Thyroid gland (tissue), 4 donors: ENCODE measurements around the gene CTSD.

Experiments
- POLR2A ChIP-seq, 2 donors: fragments of 450-650 bp; IDR thresholded peaks; one replicate each; pipeline ENCODE4 v1.6.1; 2017; ENCODE audit warnings: antibody characterized with exemption in 2 of 2, mild to moderate bottlenecking in 2 of 2, moderate library complexity in 1 of 2
- TF ChIP-seq, protein P1 (sequence below), 6 experiments: fragments of 200-600 bp in 3 of 6; fragments of 450-650 bp in 3 of 6; sonication (generic) in 3 of 6; IDR thresholded peaks; one replicate each; pipeline ENCODE4 v1.5.1; 2016 to 2019; ENCODE audit warnings: antibody characterized with exemption in 6 of 6, mild to moderate bottlenecking in 2 of 6, inconsistent platforms in 1 of 6, moderate library complexity in 1 of 6

DNA sequence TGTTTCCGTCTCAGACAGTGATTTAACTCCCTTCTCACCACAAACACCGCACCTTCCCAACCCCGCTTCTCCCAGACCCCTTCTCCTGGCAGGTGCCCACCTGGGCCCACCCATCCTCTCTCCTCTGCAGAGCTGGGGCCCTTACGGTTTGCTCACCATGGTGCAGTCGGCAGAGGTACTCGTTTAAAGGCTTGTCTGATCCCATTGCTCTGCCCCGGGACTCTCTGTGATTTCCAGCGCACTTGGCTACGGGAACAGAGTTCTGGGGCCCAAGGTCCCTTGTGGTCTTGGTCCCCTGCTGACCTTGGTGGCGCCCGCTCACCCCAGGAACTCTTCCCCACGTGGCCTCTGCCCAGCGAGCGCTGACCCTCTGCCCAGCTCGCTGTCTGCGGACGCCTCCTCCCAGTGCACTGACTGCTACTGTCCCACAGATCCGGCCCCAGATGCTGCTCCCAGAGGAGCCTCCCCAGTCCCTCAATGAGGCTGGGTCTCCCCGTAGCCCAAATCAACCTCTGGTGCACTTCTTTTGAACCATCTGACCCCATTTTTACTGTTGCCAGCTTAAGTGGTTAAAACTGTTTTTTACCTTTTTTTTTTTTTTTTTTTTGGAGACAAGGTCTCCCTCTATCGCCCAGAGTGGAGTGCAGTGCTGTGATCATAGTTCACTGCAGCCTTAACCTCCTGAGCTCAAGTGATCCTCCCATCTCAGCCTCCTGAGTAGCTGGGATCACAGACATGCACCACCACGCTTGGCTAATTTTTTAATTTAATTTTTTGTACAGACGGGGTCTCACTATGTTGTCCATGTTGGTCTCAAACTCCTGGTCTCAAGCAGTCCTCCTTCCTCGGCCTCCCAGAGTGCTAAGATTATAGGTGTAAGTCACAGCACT, 21.3 kb upstream of the CTSD start:
- TF ChIP-seq, protein P1, sequence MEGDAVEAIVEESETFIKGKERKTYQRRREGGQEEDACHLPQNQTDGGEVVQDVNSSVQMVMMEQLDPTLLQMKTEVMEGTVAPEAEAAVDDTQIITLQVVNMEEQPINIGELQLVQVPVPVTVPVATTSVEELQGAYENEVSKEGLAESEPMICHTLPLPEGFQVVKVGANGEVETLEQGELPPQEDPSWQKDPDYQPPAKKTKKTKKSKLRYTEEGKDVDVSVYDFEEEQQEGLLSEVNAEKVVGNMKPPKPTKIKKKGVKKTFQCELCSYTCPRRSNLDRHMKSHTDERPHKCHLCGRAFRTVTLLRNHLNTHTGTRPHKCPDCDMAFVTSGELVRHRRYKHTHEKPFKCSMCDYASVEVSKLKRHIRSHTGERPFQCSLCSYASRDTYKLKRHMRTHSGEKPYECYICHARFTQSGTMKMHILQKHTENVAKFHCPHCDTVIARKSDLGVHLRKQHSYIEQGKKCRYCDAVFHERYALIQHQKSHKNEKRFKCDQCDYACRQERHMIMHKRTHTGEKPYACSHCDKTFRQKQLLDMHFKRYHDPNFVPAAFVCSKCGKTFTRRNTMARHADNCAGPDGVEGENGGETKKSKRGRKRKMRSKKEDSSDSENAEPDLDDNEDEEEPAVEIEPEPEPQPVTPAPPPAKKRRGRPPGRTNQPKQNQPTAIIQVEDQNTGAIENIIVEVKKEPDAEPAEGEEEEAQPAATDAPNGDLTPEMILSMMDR (IDR thresholded peaks at IDR 0.05) = no peak
- TF ChIP-seq POLR2A (IDR thresholded peaks at IDR 0.05) = no peak
